PC-9 (cell line): ENCODE data around the gene EZH2. TPM values are rescaled to one million over a fixed set of nuclear protein-coding genes. Genes with fewer than 3 reads are reported as not detected.

Source experiments
- BruUV-seq: library from RNA; stranded (reverse); fragments of 400-500 nt; replicated peaks from 2 replicates; lab custom pipeline; 2021; lab: Mats Ljungman, UMichigan
- CTCF ChIA-PET: fragments of 300-600 bp; sonication (Branson Sonifier 250); formaldehyde crosslinking; loops from one replicate; lab custom pipeline; 2022; ENCODE audit warnings: antibody characterized with exemption; lab: Charles Lee
- POLR2A ChIA-PET: fragments of 300-600 bp; sonication (Branson Sonifier 250); formaldehyde crosslinking; loops from one replicate; lab custom pipeline; 2022; ENCODE audit warnings: antibody characterized with exemption; ENCODE audit not compliant: unreplicated experiment; lab: Charles Lee
- DNase-seq, 2 experiments: peaks; one replicate each; pipeline versions ENCODE4 v3.0.0 to v3.0.0-alpha.2; 2015 to 2022; ENCODE audit warnings: mixed read lengths in 1 of 2
- H2AFZ ChIP-seq: fragments of 200-600 bp; sonication (generic); 2 replicates; pipeline ENCODE4 v1.8.1; 2017; ENCODE audit warnings: antibody characterized with exemption
- H3F3A ChIP-seq: fragments of 200-600 bp; sonication (generic); 2 replicates; pipeline ENCODE4 v1.8.1; 2017; ENCODE audit warnings: antibody characterized with exemption, mild to moderate bottlenecking, low read depth; ENCODE audit not compliant: insufficient read depth
- H3K27ac ChIP-seq: fragments of 200-600 bp; sonication (generic); 2 replicates; pipeline ENCODE4 v1.6.1; 2016; ENCODE audit warnings: mixed run types
- H3K27me3 ChIP-seq: fragments of 200-600 bp; sonication (generic); 2 replicates; pipeline ENCODE4 v1.6.1; 2016; ENCODE audit warnings: low read depth, mixed run types; ENCODE audit not compliant: insufficient read depth
- H3K36me3 ChIP-seq: fragments of 200-600 bp; sonication (generic); 2 replicates; pipeline ENCODE4 v1.6.1; 2016; ENCODE audit warnings: low read depth, mixed run types
- H3K4me1 ChIP-seq: fragments of 200-600 bp; sonication (generic); replicated peaks from 2 replicates; pipeline ENCODE4 v1.6.1; 2016; ENCODE audit warnings: mixed run types; ENCODE audit not compliant: insufficient read depth
- H3K4me2 ChIP-seq: fragments of 200-600 bp; sonication (generic); 2 replicates; pipeline ENCODE4 v1.6.1; 2017; ENCODE audit warnings: mixed run types
- H3K4me3 ChIP-seq: fragments of 200-600 bp; sonication (generic); 2 replicates; pipeline ENCODE4 v1.6.1; 2016; ENCODE audit warnings: mixed run types
- H3K79me2 ChIP-seq: fragments of 200-600 bp; sonication (generic); 2 replicates; pipeline ENCODE4 v1.6.1; 2017; ENCODE audit warnings: low read depth, mixed run types
- H3K9me2 ChIP-seq: fragments of 200-600 bp; sonication (generic); 2 replicates; pipeline ENCODE4 v1.8.1; 2017; ENCODE audit warnings: mild to moderate bottlenecking; ENCODE audit not compliant: insufficient read depth
- H3K9me3 ChIP-seq: fragments of 200-600 bp; sonication (generic); 2 replicates; pipeline ENCODE4 v1.8.1; 2016; ENCODE audit warnings: low read depth; ENCODE audit not compliant: insufficient read depth
- H4K20me1 ChIP-seq: fragments of 200-600 bp; sonication (generic); 2 replicates; pipeline ENCODE4 v1.8.1; 2017; ENCODE audit not compliant: insufficient read depth
- CTCF ChIP-seq: fragments of 200-600 bp; sonication (generic); conservative IDR thresholded peaks from 2 replicates; pipeline ENCODE4 v1.6.1; 2017; ENCODE audit warnings: mixed run types, antibody characterized with exemption, mild to moderate bottlenecking, moderate library complexity
- EZH2 ChIP-seq: fragments of 200-600 bp; sonication (generic); IDR thresholded peaks from 2 replicates; pipeline ENCODE4 v1.8.0; 2017; ENCODE audit warnings: antibody characterized with exemption, low read depth
- intact Hi-C: fragments of 100-400 bp; cut with micrococcal nuclease; formaldehyde crosslinking; loops from one replicate; pipeline ENCODE4 v1.10.0; 2022; ENCODE audit not compliant: unreplicated experiment
- total RNA-seq: library from RNA; stranded (reverse); gene quantifications from 2 replicates; pipeline ENCODE4 v1.2.3, GENCODE V29; 2021

Gene EZH2
- total RNA-seq, 1 experiment from 2014 or later: 48.6 TPM

GRCh38 chr7:148850564-148850963, 33.5 kb downstream of the EZH2 start:
- Histone ChIP-seq H3K9me2 (0 out of 2 replicates have a peak, but pooled peaks cover 5% of the 10 kb centered on the region), H2AFZ (no peak overlapping the region), H3K27me3 (no peaks in the 10 kb centered on the region), H4K20me1 (no peaks in the 10 kb centered on the region), H3K36me3 (no peaks in the 10 kb centered on the region), H3K4me1 (no peaks in the 10 kb centered on the region), H3K27ac (no peak overlapping the region), H3K9me3 (no peaks in the 10 kb centered on the region), H3K79me2 (peaks cover 86% of the 10 kb centered on the region), H3F3A (peaks cover 9% of the 10 kb centered on the region; the same call in 1 of the 2 replicates), H3K4me3 (no peak overlapping the region), H3K4me2 (no peak overlapping the region)
- no peak for TF ChIP-seq EZH2
- TF ChIP-seq CTCF: no peak
- no TSS peak for BruUV-seq
- DNase-seq: no peak
- ChIA-PET CTCF (no interaction called here), POLR2A (no interaction called here)
- intact Hi-C loops: no loop called here

DNA sequence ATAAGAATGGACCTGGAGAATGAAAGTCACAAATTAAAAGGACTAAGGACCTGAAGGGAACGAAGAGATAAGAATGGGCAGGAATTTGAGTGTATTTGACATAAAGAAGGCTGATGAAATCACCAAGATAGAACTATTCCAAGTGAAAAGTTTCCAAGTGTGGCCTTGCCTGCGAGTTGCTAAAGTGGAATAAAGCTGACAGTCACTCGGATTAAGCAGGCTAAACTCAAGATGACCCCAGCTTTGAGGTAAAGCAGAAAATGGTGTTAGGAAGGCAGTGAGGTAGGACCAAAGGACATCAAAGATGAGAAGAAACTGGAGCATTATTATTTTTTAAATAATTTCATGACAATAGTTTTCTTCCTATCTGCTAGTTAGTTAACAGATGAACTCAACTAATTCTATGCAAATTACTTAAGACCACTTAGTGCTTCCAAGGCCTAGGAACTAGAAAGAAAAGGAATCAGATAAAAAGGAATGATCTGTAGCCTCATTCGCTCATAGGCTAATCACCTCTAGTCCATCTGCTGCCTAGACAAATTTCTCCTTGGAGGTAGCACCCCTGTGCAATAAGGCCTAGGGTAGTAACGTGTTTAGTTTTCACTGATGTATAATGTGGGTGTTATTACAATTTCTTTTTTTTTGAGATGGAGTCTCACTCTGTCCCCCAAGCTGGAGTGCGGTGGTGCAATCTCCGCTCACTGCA, 34.5 kb downstream of the EZH2 start:
- H3K9me3 ChIP-seq: no peaks in the 10 kb centered on the region
- 0 out of 2 replicates have a peak, but pooled peaks cover 5% of the 10 kb centered on the region for H3K9me2 ChIP-seq
- intact Hi-C loops: no loop called here
- DNase-seq: no peak
- H3K79me2 ChIP-seq: peaks cover 75% of the 10 kb centered on the region
- H2AFZ ChIP-seq: no peak overlapping the region
- no peak overlapping the region for H3K4me3 ChIP-seq
- no peaks in the 10 kb centered on the region for H3K27me3 ChIP-seq
- CTCF ChIA-PET: interaction anchor here (0.6 kb wide), 1 partner anchor 113 kb away, joined by 3 read pairs; no protein-coding TSS in a partner anchor
- H3K36me3 ChIP-seq: no peaks in the 10 kb centered on the region
- H3K4me2 ChIP-seq: no peak overlapping the region
- peaks cover 9% of the 10 kb centered on the region; the same call in 1 of the 2 replicates for H3F3A ChIP-seq
- H3K4me1 ChIP-seq: no peaks in the 10 kb centered on the region
- POLR2A ChIA-PET: interaction anchor here (0.5 kb wide), 1 partner anchor 886 kb away, joined by 3 read pairs; no protein-coding TSS in a partner anchor
- no peaks in the 10 kb centered on the region for H4K20me1 ChIP-seq
- no peak for TF ChIP-seq EZH2
- TF ChIP-seq CTCF: no peak
- no peak overlapping the region for H3K27ac ChIP-seq
- no TSS peak for BruUV-seq

- no peak overlapping the region for H3K4me2 ChIP-seq
- TF ChIP-seq CTCF: no peak
- no peak for TF ChIP-seq EZH2
- intact Hi-C loops: no loop called here
- peaks cover 61% of the 10 kb centered on the region for H3K79me2 ChIP-seq
- no peak for DNase-seq
- H3K27me3 ChIP-seq: no peaks in the 10 kb centered on the region
- H4K20me1 ChIP-seq: no peaks in the 10 kb centered on the region
- peaks cover 9% of the 10 kb centered on the region; the same call in 1 of the 2 replicates for H3F3A ChIP-seq
- no peaks in the 10 kb centered on the region for H3K36me3 ChIP-seq
- ChIA-PET CTCF (no interaction called here), POLR2A (no interaction called here)
- no peak overlapping the region for H2AFZ ChIP-seq
- H3K4me1 ChIP-seq: no peaks in the 10 kb centered on the region
- BruUV-seq: no TSS peak
- no peak overlapping the region for H3K27ac ChIP-seq
- H3K9me3 ChIP-seq: no peaks in the 10 kb centered on the region
- H3K4me3 ChIP-seq: no peak overlapping the region
- H3K9me2 ChIP-seq: 0 out of 2 replicates have a peak, but pooled peaks cover 5% of the 10 kb centered on the region
Observed at GRCh38 chr7:148847815-148848734, 36.0 kb downstream of the EZH2 start.
